DMS53 treated with DMSO at 0.1 percent for 48 hours (cell line): ENCODE data around the gene DDX60.
"Not testable (repeated sequence)": the region's sequence is repeated elsewhere in the genome, so short reads cannot be mapped to it uniquely, and the experiment has no call there.

Source experiments
- DNase-seq: peaks from one replicate; lab custom pipeline; 2025; ENCODE audit not compliant: unreplicated experiment; lab: John Stamatoyannopoulos, UW

DDX60 gene

GRCh38 chr4:168304744-168305459 lies 13.7 kb downstream of the DDX60 start:
- DNase-seq, result no peak

- not testable (repeated sequence) for DNase-seq
These were observed 15.1 kb downstream of the DDX60 start for GRCh38 chr4:168303430-168303829.

DNA sequence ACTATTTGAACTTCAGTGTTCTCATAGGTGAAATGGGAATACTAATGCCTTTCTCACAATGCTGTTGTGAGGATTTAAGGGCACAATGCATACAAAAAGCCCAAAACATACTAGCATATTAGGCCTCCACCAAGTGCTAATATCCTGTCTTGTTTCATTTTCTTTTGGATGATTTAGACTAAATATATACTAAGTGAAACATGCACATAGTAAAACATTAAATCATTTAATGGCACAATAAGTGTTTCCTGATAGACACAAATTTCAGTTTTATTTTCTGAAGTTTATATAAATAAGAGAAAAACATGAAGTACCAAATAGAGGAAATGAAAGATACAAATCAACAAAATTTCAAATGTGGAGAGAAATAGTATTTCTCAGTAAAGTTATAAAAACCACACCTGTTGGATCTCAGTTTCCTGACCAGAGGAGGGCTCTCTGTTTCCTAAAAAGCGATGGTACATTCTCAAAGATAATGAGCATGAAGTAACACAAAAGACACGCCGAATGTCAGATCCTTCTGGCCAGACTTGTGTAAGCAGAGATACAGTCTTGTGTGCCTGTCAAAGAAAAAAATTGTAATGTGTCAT lies 25.1 kb downstream of the DDX60 start:
- no peak for DNase-seq

- DNase-seq, result no peak
These were observed 27.3 kb downstream of the DDX60 start for GRCh38 chr4:168291242-168291641.

DNA sequence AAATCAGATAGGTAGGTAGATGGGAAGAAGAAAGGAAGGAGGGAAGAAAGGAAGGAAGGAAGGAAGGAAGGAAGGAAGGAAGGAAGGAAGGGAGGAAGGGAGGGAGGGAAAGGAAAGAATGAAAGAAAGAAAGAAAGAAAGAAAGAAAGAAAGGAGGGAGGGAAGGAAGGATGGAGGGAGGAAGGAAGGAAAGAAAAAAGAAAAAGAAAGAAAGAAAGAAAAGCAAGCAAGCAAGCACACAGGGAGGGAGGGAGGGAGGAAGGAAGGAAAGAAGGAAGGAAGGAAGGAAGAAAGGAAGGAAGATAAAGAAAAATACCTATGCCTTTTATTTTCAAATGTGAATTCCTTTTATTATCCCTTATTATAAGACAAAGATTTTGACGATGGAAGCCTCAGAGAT lies 32.7 kb downstream of the DDX60 start:
- DNase-seq, result not testable (repeated sequence)

DNA sequence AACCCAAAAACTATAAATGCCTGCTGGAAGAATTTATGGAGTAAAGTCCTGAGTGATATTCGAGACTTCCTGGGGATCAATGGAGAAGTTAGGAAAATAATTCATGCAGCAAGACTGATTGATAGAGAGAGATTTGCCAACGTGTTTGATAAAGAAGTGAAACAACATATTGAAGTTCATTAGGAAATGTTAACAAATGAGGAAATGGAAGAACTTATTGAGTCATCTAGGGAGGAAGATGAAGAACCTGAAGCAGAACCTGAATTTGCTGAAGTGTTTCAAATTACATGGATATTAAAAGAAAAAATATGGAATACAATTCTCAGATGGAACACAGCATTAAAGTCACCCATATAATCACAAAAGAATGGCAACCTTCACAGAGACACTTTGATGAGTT lies 39.0 kb downstream of the DDX60 start:
- no peak for DNase-seq

DNA sequence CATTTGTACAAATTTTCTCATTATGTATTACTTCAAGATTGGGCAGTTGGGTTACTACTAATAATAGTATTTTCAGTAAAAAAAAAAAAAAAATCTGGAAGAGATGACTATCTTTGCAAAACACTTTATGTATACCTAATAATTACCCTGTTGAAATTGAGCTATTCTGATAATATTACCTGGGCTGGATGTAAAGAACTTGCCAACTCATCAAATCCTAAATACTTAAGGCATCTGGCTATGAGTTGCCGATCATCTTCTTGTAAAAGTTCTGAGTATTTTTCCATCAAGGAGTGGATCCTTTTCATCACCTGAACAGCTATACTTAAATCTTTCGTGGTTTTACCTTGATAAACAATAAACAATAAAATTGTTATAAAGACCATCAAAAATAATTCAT lies 42.7 kb downstream of the DDX60 start:
- no peak for DNase-seq

GRCh38 chr4:168274871-168275270 lies 43.7 kb downstream of the DDX60 start:
- no peak for DNase-seq

GRCh38 chr4:168273838-168274237 lies 44.7 kb downstream of the DDX60 start:
- DNase-seq, result no peak

GRCh38 chr4:168272488-168272887 lies 46.1 kb downstream of the DDX60 start:
- no peak for DNase-seq

- no peak for DNase-seq
These were observed 48.7 kb downstream of the DDX60 start for GRCh38 chr4:168269896-168270295.

DNA sequence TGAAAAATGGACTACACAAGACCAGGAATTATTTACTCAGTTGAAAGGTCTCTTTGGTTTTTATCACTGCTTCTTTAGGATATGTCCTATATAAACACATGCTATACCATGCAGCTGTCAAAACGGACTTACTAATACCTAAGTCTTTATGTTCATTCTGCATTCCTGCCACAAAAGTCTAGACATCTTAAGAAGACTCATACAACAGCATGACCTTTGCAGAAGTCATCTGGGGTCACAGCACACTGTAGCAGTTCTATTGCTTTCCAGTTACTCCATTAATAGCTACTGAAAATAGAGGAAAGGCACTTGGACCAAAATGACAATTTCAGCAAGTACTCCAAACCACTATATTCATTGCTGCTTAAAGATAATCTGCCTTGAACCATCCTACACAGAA lies 53.2 kb downstream of the DDX60 start:
- no peak for DNase-seq

DNA sequence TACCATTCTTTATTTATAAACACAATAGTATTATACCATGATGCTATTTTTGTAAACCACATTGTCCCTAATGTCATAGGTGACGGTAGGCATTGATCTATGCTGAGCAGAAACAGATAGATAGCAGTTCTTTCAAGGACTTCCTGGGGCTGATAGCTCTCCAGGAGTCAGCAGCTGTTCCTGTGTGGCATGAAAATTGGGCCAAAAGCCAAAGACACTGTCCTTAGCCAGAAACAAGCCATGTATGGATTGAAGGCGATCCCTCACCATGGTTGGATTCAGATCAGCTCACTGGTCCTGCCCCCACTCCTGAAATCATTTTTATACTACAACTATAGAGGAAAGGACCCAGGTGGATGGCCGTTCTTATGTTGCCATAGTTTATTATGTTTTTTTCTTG lies 53.6 kb downstream of the DDX60 start:
- peak; percentile 52 for DNase-seq

GRCh38 chr4:168263039-168263438 lies 55.5 kb downstream of the DDX60 start:
- DNase-seq, result no peak

GRCh38 chr4:168259096-168259495 lies 59.5 kb downstream of the DDX60 start:
- DNase-seq, result no peak

GRCh38 chr4:168257768-168258167 lies 60.8 kb downstream of the DDX60 start:
- DNase-seq, result no peak

- no peak for DNase-seq
These were observed 70.3 kb downstream of the DDX60 start for GRCh38 chr4:168248176-168248710.

DNA sequence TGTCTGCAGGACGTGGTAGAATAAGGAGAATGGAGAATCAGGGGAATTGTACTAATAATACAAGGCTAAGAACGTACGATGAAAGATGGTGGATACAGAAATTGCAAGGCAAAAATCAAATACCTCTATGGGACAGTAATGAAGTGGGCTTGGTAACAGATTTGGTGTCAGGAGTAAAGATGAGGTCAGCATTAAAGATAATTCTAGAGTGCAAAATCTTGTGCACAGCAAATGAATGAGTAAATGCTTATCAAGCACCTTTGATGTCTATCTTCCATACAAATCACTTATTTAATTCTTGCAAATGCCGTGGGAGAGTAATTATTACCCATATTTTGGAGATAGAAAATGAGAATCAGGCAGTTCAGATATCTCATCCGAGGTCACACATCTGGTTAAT lies 70.9 kb downstream of the DDX60 start:
- no peak for DNase-seq

DNA sequence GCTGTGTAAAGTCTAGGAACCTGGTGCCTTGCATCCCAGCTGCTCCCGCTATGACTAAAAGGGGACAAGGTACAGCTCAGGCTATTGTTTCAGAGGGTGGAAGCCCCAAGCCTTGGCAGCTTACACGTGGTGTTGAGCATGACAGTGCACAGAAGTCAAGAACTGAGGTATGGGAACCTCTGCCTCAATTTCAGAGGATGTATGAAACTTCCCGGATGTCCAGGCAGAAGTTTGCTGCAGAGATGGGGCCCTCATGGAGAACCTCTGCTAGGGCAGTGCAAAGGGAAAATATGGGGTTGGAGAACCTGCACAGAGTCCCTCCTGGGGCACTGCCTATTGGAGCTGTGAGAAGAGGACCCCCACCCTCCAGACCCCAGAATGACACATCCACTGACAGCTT lies 76.6 kb downstream of the DDX60 start:
- no peak for DNase-seq

- DNase-seq, result no peak
These were observed 77.7 kb downstream of the DDX60 start for GRCh38 chr4:168240821-168241220.

- DNase-seq, result peak; percentile 62
These were observed 97.3 kb downstream of the DDX60 start for GRCh38 chr4:168221301-168221700.

- no peak for DNase-seq
These were observed 97.7 kb downstream of the DDX60 start for GRCh38 chr4:168220893-168221292.

GRCh38 chr4:168218645-168219044 lies 99.9 kb downstream of the DDX60 start:
- no peak for DNase-seq
